GM12878 (cell line): ENCODE results near the gene MAGED1. TPM values are rescaled to one million over a fixed set of nuclear protein-coding genes. Genes with fewer than 3 reads are reported as not detected.

ENCODE experiments used
- ATAC-seq: fragments of 200-7000 bp; cut with Tn5 transposase; 3 replicates; pipeline ENCODE4 v1.9.1; 2020; ENCODE audit warnings: mild to moderate bottlenecking, moderate library complexity
- BruUV-seq: library from RNA; stranded (reverse); fragments of 400-500 nt; replicated peaks from 2 replicates; lab custom pipeline; 2021; lab: Mats Ljungman, UMichigan
- CTCF ChIA-PET: fragments of 300-600 bp; sonication (Branson Sonifier 250); formaldehyde crosslinking; extraction: SDS; loops from one replicate; lab custom pipeline; 2021; ENCODE audit warnings: inconsistent platforms; lab: Yijun Ruan, JAX
- POLR2A ChIA-PET: fragments of 350-600 bp; formaldehyde crosslinking; extraction: SDS; loops from one replicate; lab custom pipeline; 2021; ENCODE audit warnings: inconsistent platforms; lab: Charles Lee
- RAD21 ChIA-PET: fragments of 300-600 bp; sonication (Branson Sonifier 250); formaldehyde crosslinking; loops from one replicate; lab custom pipeline; 2023; ENCODE audit warnings: antibody characterized with exemption; ENCODE audit not compliant: unreplicated experiment; lab: Charles Lee
- SMC1A ChIA-PET: fragments of 300-600 bp; sonication (Branson Sonifier 250); formaldehyde crosslinking; loops from one replicate; lab custom pipeline; 2023; ENCODE audit not compliant: unreplicated experiment, uncharacterized antibody; lab: Charles Lee
- DNase-seq: peaks from one replicate; pipeline ENCODE4 v3.0.0-alpha.2; 2011; ENCODE audit warnings: low read depth, low spot score
- FAIRE-seq: peaks from 3 replicates; lab custom pipeline; 2011; peaks lifted over from hg19 to GRCh38; lab: Jason Lieb, UNC
- H2AFZ ChIP-seq: 2 replicates; pipeline ENCODE4 v1.6.0; 2011; ENCODE audit warnings: low read depth, low read length, control low read depth; ENCODE audit not compliant: control insufficient read depth
- H3K27ac ChIP-seq: 2 replicates; pipeline ENCODE4 v1.5.1; 2011; ENCODE audit warnings: control low read depth; ENCODE audit not compliant: control insufficient read depth, insufficient read depth
- H3K27me3 ChIP-seq, 2 experiments: replicated peaks in 1 of 2; 2 replicates each; pipeline versions ENCODE4 v1.6.0 to v1.6.1; 2011; ENCODE audit warnings: low read length in 1 of 2; ENCODE audit not compliant: control insufficient read depth in 2 of 2, insufficient read depth in 2 of 2
- H3K36me3 ChIP-seq, 2 experiments: 2 replicates each; pipeline ENCODE4 v1.5.1; 2011; ENCODE audit warnings: low read length in 1 of 2; ENCODE audit not compliant: control insufficient read depth in 2 of 2, insufficient read depth in 2 of 2
- H3K4me1 ChIP-seq: 2 replicates; pipeline ENCODE4 v1.6.1; 2011; ENCODE audit warnings: mild to moderate bottlenecking, low read length, moderate library complexity, mixed read lengths; ENCODE audit not compliant: control insufficient read depth, insufficient read depth
- H3K4me2 ChIP-seq: 2 replicates; pipeline ENCODE4 v1.6.0; 2011; ENCODE audit warnings: control low read depth; ENCODE audit not compliant: control insufficient read depth, insufficient read depth
- H3K4me3 ChIP-seq: fragments of 200-600 bp; sonication (generic); 2 replicates; pipeline ENCODE4 v1.5.1; 2016
- H3K79me2 ChIP-seq: 2 replicates; pipeline ENCODE4 v1.6.0; 2011; ENCODE audit warnings: low read length; ENCODE audit not compliant: control insufficient read depth, insufficient read depth
- H3K9ac ChIP-seq: 2 replicates; pipeline ENCODE4 v1.8.0; 2011; ENCODE audit warnings: low read length, control low read depth, mixed read lengths; ENCODE audit not compliant: control insufficient read depth, insufficient read depth
- H3K9me3 ChIP-seq: replicated peaks from 3 replicates; pipeline ENCODE4 v1.5.1; 2011; ENCODE audit warnings: mild to moderate bottlenecking, low read length; ENCODE audit not compliant: control insufficient read depth, insufficient read depth
- H4K20me1 ChIP-seq: 2 replicates; pipeline ENCODE4 v1.6.0; 2011; ENCODE audit not compliant: control insufficient read depth, insufficient read depth
- BCLAF1 ChIP-seq: fragments of 450-650 bp; IDR thresholded peaks from 2 replicates; pipeline ENCODE4 v1.6.1; 2017; ENCODE audit warnings: antibody characterized with exemption, mild to moderate bottlenecking, moderate library complexity
- BMI1 ChIP-seq: fragments of 450-650 bp; IDR thresholded peaks from 2 replicates; pipeline ENCODE4 v1.6.1; 2016; ENCODE audit warnings: mild to moderate bottlenecking, moderate library complexity, borderline replicate concordance
- CBFB ChIP-seq: IDR thresholded peaks from 2 replicates; pipeline ENCODE4 v1.6.1; 2016; ENCODE audit warnings: antibody characterized with exemption, low read depth
- DPF2 ChIP-seq: fragments of 450-650 bp; IDR thresholded peaks from 2 replicates; pipeline ENCODE4 v1.6.1; 2017; ENCODE audit warnings: mild to moderate bottlenecking
- HDAC2 ChIP-seq: fragments of 200-600 bp; sonication (generic); IDR thresholded peaks from 2 replicates; pipeline ENCODE4 v1.6.1; 2017
- HDAC6 ChIP-seq: fragments of 200-600 bp; sonication (generic); IDR thresholded peaks from one replicate; pipeline ENCODE4 v1.8.0; 2017; ENCODE audit warnings: antibody characterized with exemption; ENCODE audit not compliant: unreplicated experiment
- IRF4 ChIP-seq: IDR thresholded peaks from 2 replicates; pipeline ENCODE4 v1.6.1; 2011; ENCODE audit warnings: low read depth, low read length
- IRF5 ChIP-seq: fragments of 450-650 bp; IDR thresholded peaks from 2 replicates; pipeline ENCODE4 v1.6.1; 2017; ENCODE audit warnings: borderline replicate concordance
- RFX5 ChIP-seq: IDR thresholded peaks from 2 replicates; pipeline ENCODE4 v1.6.1; 2011; ENCODE audit warnings: low read depth, low read length, improper control_type of control experiment
- SUPT20H ChIP-seq: IDR thresholded peaks from 2 replicates; pipeline ENCODE4 v1.6.1; 2011; ENCODE audit warnings: low read depth, mild to moderate bottlenecking, low read length, moderate library complexity, borderline replicate concordance; ENCODE audit not compliant: control insufficient read depth
- TCF3 ChIP-seq: IDR thresholded peaks from 2 replicates; pipeline ENCODE4 v1.6.1; 2012; ENCODE audit warnings: low read depth, mild to moderate bottlenecking, low read length, borderline replicate concordance; ENCODE audit not compliant: insufficient read depth
- WGBS: methylation state at CpG from one replicate; pipeline ENCODE4 v1.1.6; 2016; ENCODE audit warnings: low lambda C conversion rate; ENCODE audit not compliant: insufficient replicate concordance, insufficient coverage; ENCODE audit errors: missing lambda C conversion rate; 5-methylcytosine and 5-hydroxymethylcytosine counted together
- in situ Hi-C: fragments of 300-500 bp; cut with MboI; formaldehyde crosslinking; loops from 9 replicates; pipeline ENCODE4 v1.14.3; 2018; ENCODE audit warnings: mixed read lengths
- intact Hi-C: fragments of 100-400 bp; cut with micrococcal nuclease; formaldehyde crosslinking; loops from one replicate; pipeline ENCODE4 v1.14.2; 2022; ENCODE audit not compliant: unreplicated experiment
- polyA plus RNA-seq, 11 experiments: library from polyadenylated mRNA; depleted of rRNA in 4 of 11; unstranded in 6 of 11; stranded (reverse) in 5 of 11; fragments of >200 nt; fragmentation: Nextera tagmentation in 4 of 11; fragmentation: Illumina TruSeq in 1 of 11; extraction: Ambion mirVana in 4 of 11; extraction: Trizol in 1 of 11; gene quantifications; 1 replicate in 1 of 11; 2 replicates in 10 of 11; pipeline versions ENCODE4 v1.2.1 to v1.2.3, GENCODE V29; 2011 to 2016; ENCODE audit warnings: inconsistent platforms in 2 of 11, missing spikeins in 2 of 11, low read depth in 1 of 11
- total RNA-seq, 4 experiments: library from RNA; depleted of rRNA in 3 of 4; stranded (reverse); fragments of >200 nt in 3 of 4; fragmentation: Illumina TruSeq in 1 of 4; extraction: Trizol in 1 of 4; gene quantifications; 2 replicates each; pipeline versions ENCODE4 v1.2.1 to v1.2.3, GENCODE V29; 2013 to 2021

MAGED1 gene
- total and polyA plus RNA-seq, 10 of the 15 experiments (the other 5 are each of a cell fraction or from before 2014, with no cell fraction given), result 26.3 to 149 (median 88.9) TPM

GRCh38 chrX:51894697-51895336 is 1.4 kb downstream of the MAGED1 start (continued):
- TF ChIP-seq TCF3 (0 out of 2 replicates have a peak, but pooled peaks have one; percentile 44), BCLAF1 (no peak), SUPT20H (no peak)

GRCh38 chrX:51896626-51897025 is 3.2 kb downstream of the MAGED1 start:
- intact Hi-C loops, result no loop called here
- FAIRE-seq, result no peak
- 76% methylated on average over 12 of the region's 12 CpGs for WGBS
- H3K36me3 ChIP-seq, result no peaks in the 10 kb centered on the region; a peak in 3 of 4 replicates
- in situ Hi-C loops, result no loop called here
- TF ChIP-seq BMI1 (no peak), DPF2 (no peak), IRF5 (no peak), RFX5 (no peak), HDAC6 (no peak), IRF4 (no peak), CBFB (no peak), BCLAF1 (no peak), HDAC2 (no peak)
- TF ChIP-seq, all 136 proteins: peak for 0
- H3K4me1 ChIP-seq, result no peaks in the 10 kb centered on the region; the same call in 1 of the 2 replicates
- H4K20me1 ChIP-seq, result no peaks in the 10 kb centered on the region
- H3K4me3 ChIP-seq, result no peak overlapping the region
- ChIA-PET CTCF (no interaction called here), SMC1A (no interaction called here), RAD21 (no interaction called here), POLR2A (no interaction called here)
- no peaks in the 10 kb centered on the region; the same call in 2 of the 3 replicates for H3K9me3 ChIP-seq
- H2AFZ ChIP-seq, result no peak overlapping the region
- no peaks in the 10 kb centered on the region for H3K27me3 ChIP-seq
- ATAC-seq (no peak), DNase-seq (no peak)
- H3K27ac ChIP-seq, result no peak overlapping the region
- no TSS peak for BruUV-seq
- H3K4me2 ChIP-seq, result no peak overlapping the region
- H3K9ac ChIP-seq, result no peak overlapping the region
- peaks cover 14% of the 10 kb centered on the region for H3K79me2 ChIP-seq
